CD4-positive, alpha-beta T cell treated with Interleukin-12 subunit alpha and Interleukin-12 subunit beta, for 1 hour (primary cell): ENCODE measurements around the gene FRMD8.
"Not testable (repeated sequence)": the region's sequence is repeated elsewhere in the genome, so short reads cannot be mapped to it uniquely, and the experiment has no call there.

Experiments used
- DNase-seq: peaks from one replicate; pipeline ENCODE4 v3.0.0-alpha.2; 2020

The FRMD8 gene

DNA sequence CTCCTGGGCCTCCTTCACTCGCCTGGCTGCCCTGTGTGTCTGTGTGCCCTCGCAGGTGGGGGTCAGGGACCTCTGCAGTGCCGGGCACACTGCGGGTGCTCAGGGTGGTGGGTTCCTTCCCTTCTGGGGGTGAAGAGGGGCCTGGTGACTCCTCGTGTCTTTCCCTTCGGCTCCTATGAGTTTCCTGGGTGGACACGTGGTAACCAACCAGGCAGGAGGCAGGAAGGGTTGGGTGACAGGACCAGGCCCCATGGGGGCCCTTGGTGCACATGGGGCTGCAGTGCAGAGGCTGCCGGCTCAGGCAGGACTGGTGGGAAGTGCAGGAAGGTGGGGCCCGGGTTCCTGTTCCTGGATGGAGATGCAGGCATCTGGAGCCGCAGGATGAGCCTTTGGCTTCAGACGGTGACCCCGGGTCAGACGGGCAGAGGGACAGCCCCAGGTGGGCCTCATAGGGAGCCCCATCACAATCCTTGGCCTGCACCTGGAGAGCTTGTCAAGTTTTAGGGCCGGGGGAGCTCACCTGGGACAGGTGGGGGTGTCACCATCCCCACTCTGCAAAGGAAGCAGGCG is 9.6 kb downstream of the FRMD8 start:
- DNase-seq = no peak

DNA sequence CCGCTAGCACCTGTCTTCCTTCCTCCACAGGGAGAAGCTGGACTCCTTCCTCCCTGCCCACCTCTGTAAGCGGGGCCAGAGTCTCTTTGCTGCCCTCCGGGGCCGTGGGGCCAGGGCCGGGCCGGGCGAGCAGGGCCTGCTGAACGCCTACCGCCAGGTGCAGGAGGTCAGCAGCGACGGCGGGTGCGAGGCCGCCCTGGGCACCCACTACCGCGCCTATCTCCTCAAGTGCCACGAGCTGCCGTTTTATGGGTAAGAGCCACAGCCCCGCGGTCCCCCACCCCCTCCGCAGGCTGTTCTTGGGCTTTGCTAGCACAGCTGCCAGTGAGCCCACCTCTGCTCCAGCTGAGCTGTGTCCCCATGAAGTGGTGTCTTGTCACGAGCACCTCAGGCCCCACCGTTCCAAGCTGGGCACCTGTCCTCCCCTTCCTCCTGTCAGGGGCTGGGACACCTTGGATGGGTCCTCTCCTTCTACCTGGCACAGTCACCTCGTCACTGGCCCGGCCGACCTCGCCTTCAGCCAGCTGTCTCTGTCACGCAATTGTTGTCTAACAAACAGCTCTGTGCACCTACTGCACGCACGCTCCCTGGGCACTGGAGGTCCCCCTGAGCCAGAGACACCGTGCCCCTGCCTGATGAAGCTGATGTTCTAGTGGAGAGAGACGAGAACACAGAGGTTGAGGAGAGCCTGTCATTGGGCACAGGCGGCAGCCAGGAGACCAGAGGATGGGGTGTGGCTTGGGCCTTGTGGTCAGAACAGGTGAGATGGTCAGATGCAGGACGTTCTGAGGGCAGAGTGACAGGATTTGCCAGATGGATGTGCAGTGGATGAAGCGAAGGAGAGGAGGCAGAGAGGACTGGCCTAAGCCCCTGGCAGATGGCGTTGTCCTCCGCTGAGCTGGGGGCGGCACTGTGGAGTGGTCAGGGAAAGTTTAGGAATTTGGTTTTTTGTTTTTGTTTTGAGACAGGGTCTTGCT is 10.6 kb downstream of the FRMD8 start:
- DNase-seq = no peak

DNA sequence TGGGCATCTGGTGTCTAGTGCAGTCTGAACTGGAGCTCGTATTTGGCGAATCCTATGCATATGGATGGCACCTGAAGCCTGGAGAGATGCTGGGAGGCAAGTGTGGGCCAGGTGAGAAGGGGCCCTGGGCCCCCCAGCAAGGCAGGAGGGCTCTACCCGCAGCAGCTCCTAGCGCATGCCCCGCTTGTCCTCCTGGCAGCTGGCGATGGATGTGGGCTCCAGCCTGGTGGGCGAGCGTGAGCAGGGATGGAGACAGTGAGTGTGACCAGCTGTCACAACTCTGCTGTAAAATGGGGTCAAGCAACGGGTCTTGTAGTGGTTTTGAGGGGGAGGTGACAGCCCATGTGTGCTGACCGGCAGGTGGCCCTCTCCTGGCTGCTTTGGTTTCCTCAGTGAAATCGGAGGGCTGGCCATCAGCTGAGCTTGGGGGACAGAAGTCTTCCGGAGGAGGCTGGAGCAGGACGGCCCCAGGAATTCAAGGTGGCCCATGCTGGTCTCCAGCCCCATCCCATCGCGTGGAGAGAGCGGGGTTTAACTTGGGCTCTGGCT is 12.0 kb downstream of the FRMD8 start:
- DNase-seq = no peak

DNA sequence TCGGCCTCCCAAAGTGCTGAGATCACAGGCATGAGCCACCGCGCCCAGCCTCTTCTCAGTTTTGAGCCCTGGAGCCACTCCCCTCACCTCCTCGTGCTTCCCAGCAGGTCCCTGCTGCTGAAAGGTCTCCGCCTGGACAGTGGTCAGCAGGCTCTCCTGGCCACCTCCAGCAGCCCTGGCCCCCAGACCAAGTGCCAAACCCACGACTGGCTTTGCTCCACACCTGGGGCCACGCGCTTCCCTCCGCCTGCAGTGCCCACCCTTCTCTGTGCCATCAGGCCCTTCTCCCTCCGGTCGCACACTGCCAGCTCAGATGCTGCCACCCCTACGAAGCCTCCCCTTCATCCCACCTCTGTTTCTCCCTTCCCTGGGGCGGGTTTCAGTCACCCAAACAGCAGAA is 12.8 kb downstream of the FRMD8 start:
- no peak for DNase-seq

DNA sequence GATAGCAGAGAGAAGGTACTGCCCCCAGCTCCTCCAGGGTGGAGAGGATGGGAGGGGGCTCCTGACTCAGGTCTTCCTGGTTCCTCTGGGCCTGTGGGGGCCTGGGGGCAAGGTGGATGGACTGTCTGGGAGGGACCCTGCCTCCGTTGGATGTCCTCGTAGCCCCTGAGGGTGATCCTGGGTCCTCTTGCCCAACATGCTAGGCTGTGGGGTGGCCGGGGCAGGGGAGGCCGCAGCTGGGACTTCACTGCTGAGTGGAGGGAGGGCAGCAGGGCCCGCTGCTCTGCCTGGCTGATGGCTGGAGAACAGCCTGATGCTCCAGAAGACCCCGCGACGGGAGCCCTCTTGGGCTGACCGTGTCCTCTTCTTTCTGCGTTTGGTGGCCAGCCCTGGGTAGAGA is 13.4 kb downstream of the FRMD8 start:
- no peak for DNase-seq

DNA sequence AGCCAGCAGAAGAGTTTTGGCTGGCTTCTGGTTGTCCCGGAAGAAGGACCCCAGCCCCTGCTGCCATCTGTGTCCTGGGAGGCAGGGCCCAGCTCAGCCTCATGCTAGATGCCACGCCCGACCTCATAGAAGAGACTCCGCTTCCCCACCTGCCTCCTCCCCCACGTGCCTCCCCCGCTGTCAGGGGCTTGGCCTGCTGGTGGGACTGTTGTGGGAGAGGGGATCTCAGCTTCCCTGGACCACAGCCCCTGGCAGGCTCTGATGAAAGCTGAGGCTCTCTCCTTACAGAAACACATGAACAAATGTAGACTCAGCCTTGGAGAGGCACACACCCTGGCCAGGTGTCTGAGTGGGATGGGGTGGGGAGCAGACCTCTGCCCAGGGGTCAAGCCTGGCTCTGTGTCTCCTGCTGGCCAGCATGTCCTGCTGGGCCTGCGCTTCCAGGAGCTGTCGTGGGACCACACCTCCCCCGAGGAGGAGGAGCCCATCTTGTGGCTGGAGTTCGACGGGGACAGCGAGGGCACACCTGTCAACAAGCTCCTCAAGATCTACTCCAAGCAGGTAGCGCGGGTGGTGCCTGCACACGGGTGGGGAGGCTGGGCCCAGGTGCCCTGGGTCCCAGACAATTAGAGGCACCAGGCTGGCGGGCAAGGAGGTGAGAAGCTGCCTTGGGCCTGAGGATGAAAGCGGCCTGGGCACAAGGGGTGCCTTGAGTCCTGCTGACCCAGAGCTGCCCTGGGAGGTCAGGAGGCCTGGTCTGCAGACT is 14.1 kb downstream of the FRMD8 start:
- DNase-seq = no peak

DNA sequence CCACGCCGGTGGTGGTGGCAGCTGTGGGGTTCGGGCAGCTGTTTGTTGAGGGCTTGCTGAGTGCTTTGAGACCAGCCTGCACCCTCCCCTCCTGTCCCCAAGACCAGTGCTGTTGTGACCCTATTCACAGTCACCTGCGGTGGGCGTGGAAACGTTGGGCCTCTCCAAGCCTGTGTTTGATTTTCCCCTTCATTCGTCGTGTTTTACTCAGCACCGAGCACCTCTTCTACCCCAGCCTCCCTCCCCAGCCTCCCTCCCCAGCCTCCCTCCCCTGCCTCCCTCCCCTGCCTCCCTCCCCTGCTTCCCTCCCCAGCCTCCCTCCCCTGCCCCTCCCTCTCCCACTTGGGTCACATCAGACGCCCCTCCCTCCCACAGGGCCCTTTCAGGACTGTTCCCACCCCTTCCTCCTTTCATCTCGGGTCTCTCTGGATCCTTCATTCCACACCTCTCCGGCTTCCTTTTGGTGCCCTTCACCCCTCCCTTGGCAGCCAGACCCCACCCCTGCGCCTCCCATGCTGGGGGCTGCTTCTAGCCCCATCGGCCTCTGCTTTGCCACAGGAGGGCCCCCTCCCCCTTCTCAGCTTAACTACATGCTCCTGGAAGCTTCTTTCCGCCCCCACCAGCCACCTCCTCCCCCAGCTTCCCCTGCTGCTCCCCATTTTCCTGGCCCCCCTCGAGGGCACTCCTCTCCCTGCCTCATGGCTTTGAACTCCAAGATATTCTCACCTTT is 14.8 kb downstream of the FRMD8 start:
- DNase-seq = no peak

DNA sequence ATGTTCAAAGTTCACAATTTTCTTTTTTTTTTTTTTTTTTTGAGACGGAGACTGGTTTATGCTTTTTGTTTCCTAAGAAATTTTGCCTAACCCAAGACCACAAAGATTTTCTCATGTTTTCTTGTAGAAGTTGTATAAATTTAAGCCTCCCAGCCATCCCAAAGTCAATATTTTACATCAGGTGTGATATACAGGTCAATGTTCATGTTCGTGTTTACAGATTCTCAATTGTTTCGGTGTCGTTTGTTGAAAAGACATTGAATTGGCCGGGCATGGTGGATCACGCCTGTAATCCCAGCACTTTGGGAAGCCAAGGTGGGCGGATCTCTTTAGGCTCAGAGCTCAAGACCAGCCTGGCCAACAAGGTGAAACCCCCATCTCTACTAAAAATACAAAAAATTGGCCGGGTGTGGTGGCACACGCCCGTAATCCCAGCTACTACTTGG is 15.4 kb downstream of the FRMD8 start:
- no peak for DNase-seq

DNA sequence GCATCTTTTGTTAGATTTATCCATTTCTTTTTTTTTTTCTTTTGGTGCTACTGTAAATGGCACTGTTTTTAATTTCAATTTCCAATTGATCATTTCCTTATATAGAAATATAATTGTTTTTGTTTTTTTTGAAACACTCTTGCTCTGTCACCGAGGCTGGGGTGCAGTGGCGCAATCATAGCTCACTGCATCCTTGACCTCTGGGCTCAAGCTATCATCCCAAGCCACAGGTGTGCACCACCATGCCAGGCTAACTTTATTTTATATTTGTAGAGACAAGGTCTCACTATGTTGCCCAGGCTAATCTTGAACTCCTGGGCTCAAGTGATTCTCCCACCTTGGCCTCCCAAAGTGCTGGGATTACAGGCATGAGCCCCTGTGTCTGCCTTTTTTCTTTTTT is 16.4 kb downstream of the FRMD8 start:
- no peak for DNase-seq

DNA sequence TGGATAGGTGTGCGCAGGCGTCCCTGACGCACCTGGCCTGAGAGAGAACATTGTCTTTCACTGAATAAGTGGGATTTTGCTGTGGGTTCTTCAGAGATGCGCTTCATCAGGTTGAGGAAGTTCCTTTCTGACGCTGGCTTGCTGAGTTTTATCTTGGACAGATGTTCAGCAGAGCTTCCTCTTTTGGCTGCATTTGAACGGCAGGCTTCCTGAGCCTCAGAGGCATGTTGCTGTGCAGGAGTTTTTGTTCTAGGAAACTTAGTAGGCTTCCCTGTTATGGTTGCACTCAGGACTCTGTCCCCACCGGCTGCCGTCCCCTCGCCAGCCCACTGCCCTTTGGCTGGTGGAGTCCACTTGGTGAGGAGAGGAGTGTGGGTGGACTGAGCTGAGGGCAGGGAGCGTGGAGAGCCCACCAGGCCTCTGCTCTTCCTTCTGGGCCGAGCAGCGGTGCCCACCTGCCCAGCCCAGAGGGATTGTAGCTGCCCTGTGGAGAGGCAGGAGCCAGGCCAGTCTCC is 17.2 kb downstream of the FRMD8 start:
- no peak for DNase-seq

DNA sequence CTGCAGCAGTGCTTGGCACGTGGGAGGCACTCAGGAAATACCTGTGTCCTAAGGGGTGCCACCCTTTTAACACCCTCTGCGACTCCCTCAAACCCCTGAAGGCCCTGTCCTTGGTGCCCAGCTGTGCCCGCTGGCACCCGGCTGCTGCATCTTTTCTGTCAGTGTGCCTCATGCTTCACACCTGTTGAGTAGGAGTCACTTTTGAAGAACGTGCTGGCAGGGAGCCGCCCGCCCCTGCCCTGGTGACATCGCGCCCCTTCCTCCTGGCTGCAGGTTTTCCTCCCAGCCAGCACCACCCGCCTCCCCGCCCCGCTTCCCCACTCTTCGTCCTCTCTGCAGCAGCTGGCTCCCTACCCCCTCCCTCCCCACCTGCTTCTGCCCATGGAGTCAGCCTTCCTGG is 17.8 kb downstream of the FRMD8 start:
- no peak for DNase-seq

DNA sequence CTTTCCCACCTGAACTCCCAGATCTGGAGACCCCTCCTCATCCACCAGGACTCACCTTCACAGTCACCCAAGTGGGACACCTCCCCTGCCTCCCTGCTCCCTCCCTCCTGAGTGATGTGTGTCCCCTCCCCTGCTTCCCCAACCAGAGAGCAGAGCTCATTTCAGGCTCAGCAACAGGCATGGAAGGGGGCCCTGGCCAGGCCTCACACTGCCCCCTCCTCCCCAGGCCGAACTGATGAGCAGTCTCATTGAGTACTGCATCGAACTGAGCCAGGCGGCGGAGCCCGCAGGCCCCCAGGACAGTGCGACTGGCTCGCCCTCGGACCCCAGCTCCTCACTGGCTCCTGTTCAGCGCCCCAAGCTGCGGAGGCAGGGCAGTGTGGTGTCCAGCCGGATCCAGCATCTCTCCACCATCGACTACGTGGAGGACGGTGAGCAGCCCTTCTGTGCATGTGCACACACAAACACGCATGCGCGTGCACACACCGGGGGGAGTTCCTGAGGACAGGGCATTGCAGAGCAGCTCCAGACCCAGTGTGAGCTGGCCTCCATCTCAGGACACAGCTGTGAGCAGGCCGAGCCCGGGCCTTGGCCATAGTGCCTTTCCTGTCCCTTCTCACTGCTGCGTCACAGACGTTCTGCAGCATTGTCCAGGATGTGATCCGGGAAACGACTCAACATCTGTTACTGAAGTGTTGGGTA is 18.4 kb downstream of the FRMD8 start:
- DNase-seq = no peak

DNA sequence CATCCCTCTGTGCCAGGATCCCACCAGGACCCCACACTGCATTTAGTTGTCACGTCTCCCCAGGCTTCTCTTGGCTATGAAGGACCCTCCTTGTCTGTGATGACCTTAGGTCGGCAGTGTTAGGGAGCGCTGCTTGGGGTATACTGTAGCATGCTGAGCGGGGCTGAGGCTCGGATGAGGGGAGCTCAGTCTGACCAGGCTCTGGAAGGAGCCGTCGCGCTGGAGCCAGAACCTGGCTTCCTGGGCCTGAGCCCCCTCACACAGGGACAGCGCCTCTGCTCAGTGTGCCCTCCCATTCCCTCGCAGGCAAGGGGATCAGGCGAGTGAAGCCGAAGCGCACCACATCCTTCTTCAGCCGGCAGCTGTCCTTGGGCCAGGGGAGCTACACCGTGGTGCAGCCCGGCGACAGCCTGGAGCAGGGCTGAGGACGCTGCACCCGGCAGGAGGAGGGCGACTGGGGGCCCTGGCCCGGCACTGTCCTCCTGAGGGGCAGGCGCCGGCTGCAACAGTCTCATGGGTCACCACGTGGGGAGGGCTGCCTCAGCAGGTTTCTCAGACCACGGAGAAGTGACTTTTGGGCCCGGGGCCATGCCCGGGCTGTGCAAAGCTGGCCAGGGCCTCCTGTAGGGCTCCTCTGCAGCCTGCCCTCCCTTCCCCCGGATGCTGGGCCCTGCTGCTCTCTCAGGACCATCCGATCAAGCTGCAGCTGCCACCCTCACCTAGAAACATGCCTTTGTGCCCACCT is 24.7 kb downstream of the FRMD8 start:
- no peak for DNase-seq

DNA sequence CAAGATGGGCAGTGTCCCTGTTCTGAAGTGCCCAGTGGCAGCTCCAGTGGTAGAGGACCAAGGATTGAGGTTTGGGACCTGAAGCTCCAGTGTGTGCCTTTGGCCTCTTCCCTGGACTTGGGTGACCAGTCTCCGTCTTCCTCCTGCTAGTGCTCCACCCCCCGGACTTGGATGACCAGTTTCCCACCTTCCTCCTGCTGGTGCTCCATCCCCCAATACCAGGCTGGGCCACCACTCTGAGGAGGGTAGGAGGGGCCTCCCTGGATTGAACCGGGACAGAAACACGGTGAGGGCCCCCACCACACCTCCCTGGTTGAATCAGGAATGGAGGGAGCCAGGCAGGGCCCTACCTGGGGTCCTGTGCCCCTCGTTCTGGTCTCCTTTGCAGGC is 25.2 kb downstream of the FRMD8 start:
- no peak for DNase-seq

DNA sequence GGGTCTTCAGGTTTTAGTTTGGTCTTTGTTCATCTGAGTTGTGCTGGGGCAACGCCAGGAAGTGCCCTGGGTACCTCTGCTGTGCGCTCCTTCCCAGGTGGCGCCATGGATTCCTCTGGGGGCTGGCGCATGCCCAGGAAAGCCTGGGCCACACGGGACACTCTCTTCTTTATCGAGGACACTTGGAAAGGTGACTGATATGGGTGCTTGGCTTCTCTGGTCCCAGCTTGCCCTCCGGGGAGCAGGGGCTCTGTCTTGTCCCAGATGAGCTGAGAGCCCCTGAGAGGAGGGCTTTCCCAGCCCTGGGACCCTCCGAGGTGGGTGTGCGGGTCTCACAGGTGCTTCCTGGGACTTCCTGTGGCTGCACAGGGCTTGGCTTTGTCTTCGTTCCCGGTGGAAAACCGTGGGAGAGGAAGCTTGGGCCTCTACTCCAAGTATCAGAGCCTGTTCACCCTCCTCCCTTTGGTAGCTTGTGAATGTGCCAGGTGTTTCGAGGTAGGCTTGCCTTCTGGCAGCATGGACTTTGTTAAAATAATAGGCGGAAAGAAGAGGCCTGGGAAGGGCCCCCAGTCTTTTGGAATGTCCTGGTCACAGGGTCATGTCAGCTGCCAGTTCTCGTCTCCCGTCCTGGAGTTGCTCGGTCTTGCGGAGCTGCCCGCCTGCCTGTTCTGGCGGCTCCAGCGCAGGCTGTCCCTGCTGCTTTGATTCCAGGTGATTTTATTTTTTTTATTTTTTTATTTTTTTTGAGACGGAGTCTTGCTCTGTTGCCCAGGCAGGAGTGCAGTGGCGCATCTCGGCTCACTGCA is 26.0 kb downstream of the FRMD8 start:
- no peak for DNase-seq

DNA sequence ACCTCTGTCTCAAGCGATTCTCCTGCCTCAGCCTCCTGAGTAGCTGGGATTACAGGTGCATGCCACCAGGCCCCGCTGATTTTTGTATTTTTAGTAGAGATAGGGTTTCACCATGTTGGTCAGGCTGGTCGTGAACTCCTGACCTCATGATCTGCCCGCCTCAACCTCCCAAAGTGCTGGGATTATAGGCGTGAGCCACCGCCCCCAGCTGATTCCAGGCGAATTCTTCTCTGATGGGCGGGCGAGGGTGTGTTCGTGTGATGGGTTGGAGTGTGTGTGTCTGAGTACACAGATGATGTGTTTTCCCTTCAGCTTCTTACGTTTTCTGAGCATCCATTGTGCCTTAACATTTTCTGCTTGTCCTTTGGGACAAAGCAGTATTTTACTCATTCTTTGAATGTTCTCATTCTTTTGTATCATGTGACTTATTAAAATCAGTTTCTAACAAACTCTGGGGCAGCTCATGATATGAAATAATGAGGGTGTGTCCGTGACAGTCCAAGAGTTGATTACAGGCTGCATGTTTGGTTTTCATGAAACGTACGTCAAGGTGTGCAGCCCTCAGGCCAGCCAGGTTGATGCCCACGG is 26.7 kb downstream of the FRMD8 start:
- DNase-seq = not testable (repeated sequence)

DNA sequence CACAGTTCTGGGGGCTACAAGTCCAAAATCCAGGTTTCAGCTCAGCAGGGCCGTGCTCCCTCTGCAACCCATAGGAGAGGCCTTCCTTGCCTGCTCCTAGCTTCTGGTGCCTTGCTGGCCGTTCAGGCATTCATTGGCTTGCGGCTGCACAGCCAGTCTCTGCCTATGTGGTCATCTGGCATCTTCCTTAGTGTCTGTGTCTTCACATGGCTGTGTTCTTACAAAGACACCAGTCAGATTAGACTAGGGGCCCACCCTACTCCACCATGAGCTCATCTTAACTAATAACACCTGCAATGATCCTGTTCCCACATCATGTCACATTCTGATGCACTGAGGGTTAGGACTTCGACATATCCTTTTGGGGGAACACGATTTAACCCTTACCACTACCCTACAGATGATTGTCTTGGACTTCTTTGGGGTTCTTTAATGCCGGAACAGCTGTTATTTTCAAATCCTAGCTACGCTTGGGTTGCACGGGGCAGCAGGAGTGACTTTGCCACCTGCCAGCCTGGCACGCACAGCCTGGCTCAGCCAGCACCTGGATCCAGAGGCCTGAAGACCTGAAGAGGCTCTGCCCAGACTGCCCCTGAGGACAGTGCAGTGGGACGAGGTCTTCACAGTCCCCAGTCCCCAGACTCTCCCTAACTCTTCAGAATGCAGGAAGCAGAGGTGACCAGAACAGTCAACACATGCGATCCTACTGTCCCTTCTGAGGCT is 28.5 kb downstream of the FRMD8 start:
- DNase-seq = no peak

DNA sequence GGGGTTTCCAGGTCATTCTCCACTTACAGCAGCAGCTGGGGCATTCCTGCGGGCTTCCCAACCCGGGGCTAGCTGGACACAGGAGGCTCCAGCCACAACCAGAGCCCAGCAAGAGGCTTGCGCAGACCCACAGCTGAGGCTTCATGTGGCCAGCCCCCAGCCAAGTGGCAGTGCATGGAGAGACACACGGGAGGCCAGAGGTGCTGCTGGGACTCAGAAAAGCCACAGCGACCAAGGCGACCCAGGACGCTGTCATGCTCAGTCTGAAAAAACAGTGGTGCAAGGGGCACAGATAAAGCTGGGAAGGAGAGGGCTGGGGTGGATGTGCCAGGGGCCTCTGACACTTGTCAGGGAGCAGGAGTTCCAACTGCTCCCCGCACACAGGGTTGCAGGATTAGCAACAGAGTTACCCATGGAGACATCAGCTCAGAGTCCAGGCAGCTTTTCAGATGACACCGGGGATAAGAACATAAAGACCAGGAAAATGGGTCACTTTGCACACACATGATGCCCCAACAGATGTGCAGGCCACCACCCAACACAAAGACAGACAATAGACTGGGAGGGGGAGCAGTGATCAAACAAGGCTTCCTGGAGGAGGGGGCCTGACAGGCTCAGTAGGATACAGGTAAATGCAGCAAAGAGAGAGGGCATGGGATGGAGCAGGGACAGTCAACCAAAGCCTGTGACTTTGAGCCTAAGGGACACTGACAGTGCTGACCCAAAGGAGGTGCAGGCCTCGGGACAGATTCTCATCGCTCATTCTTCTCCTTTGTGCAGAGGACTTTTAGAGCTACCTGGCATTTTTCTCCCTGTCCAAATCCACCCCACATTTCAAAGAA is 29.3 kb downstream of the FRMD8 start:
- no peak for DNase-seq
